MM.1S (cell line): ENCODE results near the gene SYT5.

Experiments used
- DNase-seq: peaks from one replicate; pipeline ENCODE4 v3.0.0-alpha.2; 2015
- H2AFZ ChIP-seq: fragments of 300-600 bp; sonication (generic); 2 replicates; pipeline ENCODE4 v1.6.0; 2016; ENCODE audit warnings: antibody characterized with exemption, low read length
- H3F3A ChIP-seq: fragments of 300-600 bp; sonication (generic); 2 replicates; pipeline ENCODE4 v1.6.1; 2016; ENCODE audit warnings: mild to moderate bottlenecking, antibody characterized with exemption, low read length, moderate library complexity, mixed read lengths; ENCODE audit not compliant: insufficient read depth
- H3K27ac ChIP-seq: fragments of 300-600 bp; sonication (generic); 2 replicates; pipeline ENCODE4 v1.5.1; 2016; ENCODE audit warnings: mild to moderate bottlenecking, low read length
- H3K27me3 ChIP-seq: fragments of 300-600 bp; sonication (generic); replicated peaks from 2 replicates; pipeline ENCODE4 v1.6.0; 2016; ENCODE audit warnings: low read length; ENCODE audit not compliant: insufficient read depth
- H3K36me3 ChIP-seq: fragments of 300-600 bp; sonication (generic); replicated peaks from 2 replicates; pipeline ENCODE4 v1.6.1; 2016; ENCODE audit warnings: mild to moderate bottlenecking, low read length, mixed read lengths; ENCODE audit not compliant: insufficient read depth
- H3K4me1 ChIP-seq: fragments of 300-600 bp; sonication (generic); 2 replicates; pipeline ENCODE4 v1.6.1; 2016; ENCODE audit warnings: low read length, mixed read lengths
- H3K4me2 ChIP-seq: fragments of 300-600 bp; sonication (generic); 2 replicates; pipeline ENCODE4 v1.6.0; 2016; ENCODE audit warnings: low read depth, low read length
- H3K4me3 ChIP-seq: fragments of 300-600 bp; sonication (generic); 2 replicates; pipeline ENCODE4 v1.5.1; 2016; ENCODE audit warnings: low read length, mixed read lengths
- H3K79me2 ChIP-seq: fragments of 300-600 bp; sonication (generic); 2 replicates; pipeline ENCODE4 v1.6.1; 2016; ENCODE audit warnings: mixed run types, low read length, mixed read lengths
- H3K9ac ChIP-seq: fragments of 300-600 bp; sonication (generic); 2 replicates; pipeline ENCODE4 v1.6.1; 2016; ENCODE audit warnings: low read length, mixed read lengths
- H3K9me2 ChIP-seq: fragments of 300-600 bp; sonication (generic); replicated peaks from 2 replicates; pipeline ENCODE4 v1.6.1; 2016; ENCODE audit warnings: mild to moderate bottlenecking, low read length, mixed read lengths; ENCODE audit not compliant: insufficient read depth
- H3K9me3 ChIP-seq: fragments of 300-600 bp; sonication (generic); replicated peaks from 2 replicates; pipeline ENCODE4 v1.6.1; 2016; ENCODE audit warnings: mild to moderate bottlenecking, low read length, mixed read lengths; ENCODE audit not compliant: insufficient read depth
- H4K20me1 ChIP-seq: fragments of 300-600 bp; sonication (generic); 2 replicates; pipeline ENCODE4 v1.6.1; 2016; ENCODE audit warnings: mild to moderate bottlenecking, low read length, moderate library complexity, mixed read lengths; ENCODE audit not compliant: insufficient read depth
- EZH2 ChIP-seq: fragments of 300-600 bp; sonication (generic); optimal IDR thresholded peaks from 2 replicates; pipeline ENCODE3; 2017; ENCODE audit warnings: low read depth, mild to moderate bottlenecking, antibody characterized with exemption, low read length, mixed read lengths
- EZH2phosphoT487 ChIP-seq: fragments of 300-600 bp; sonication (generic); IDR thresholded peaks from 2 replicates; pipeline ENCODE4 v1.6.1; 2018; ENCODE audit warnings: antibody characterized with exemption, low read length
- TF ChIP-seq, protein P1 (sequence below): fragments of 300-600 bp; sonication (generic); IDR thresholded peaks from 2 replicates; pipeline ENCODE4 v1.5.1; 2016; ENCODE audit warnings: antibody characterized with exemption, low read length, mixed read lengths

The SYT5 gene

GRCh38 chr19:55134736-55135135, 45.4 kb downstream of the SYT5 start:
- H3K9me2 ChIP-seq: no peaks in the 10 kb centered on the region
- TF ChIP-seq EZH2 (no peak), EZH2phosphoT487 (no peak)
- TF ChIP-seq, protein P1, sequence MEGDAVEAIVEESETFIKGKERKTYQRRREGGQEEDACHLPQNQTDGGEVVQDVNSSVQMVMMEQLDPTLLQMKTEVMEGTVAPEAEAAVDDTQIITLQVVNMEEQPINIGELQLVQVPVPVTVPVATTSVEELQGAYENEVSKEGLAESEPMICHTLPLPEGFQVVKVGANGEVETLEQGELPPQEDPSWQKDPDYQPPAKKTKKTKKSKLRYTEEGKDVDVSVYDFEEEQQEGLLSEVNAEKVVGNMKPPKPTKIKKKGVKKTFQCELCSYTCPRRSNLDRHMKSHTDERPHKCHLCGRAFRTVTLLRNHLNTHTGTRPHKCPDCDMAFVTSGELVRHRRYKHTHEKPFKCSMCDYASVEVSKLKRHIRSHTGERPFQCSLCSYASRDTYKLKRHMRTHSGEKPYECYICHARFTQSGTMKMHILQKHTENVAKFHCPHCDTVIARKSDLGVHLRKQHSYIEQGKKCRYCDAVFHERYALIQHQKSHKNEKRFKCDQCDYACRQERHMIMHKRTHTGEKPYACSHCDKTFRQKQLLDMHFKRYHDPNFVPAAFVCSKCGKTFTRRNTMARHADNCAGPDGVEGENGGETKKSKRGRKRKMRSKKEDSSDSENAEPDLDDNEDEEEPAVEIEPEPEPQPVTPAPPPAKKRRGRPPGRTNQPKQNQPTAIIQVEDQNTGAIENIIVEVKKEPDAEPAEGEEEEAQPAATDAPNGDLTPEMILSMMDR: no peak
- peaks cover 5% of the 10 kb centered on the region; the same call in 1 of the 2 replicates for H3F3A ChIP-seq
- H3K4me3 ChIP-seq: no peak overlapping the region
- DNase-seq: no peak
- no peak overlapping the region for H3K27ac ChIP-seq
- H3K9ac ChIP-seq: no peak overlapping the region
- H2AFZ ChIP-seq: no peak overlapping the region
- H3K27me3 ChIP-seq: peaks cover 89% of the 10 kb centered on the region
- H3K4me1 ChIP-seq: 0 out of 2 replicates have a peak, but pooled peaks cover 3% of the 10 kb centered on the region
- H3K79me2 ChIP-seq: no peaks in the 10 kb centered on the region
- no peak overlapping the region for H3K4me2 ChIP-seq
- H4K20me1 ChIP-seq: no peaks in the 10 kb centered on the region
- no peaks in the 10 kb centered on the region for H3K9me3 ChIP-seq
- H3K36me3 ChIP-seq: no peaks in the 10 kb centered on the region

- no peaks in the 10 kb centered on the region for H3K9me3 ChIP-seq
- H3K27ac ChIP-seq: no peak overlapping the region
- H3K4me1 ChIP-seq: 0 out of 2 replicates have a peak, but pooled peaks cover 3% of the 10 kb centered on the region
- no peaks in the 10 kb centered on the region for H4K20me1 ChIP-seq
- H2AFZ ChIP-seq: no peak overlapping the region
- no peaks in the 10 kb centered on the region for H3K9me2 ChIP-seq
- no peaks in the 10 kb centered on the region for H3K79me2 ChIP-seq
- TF ChIP-seq EZH2: no peak
- TF ChIP-seq, protein P1: no peak
- TF ChIP-seq EZH2phosphoT487: no peak
- H3F3A ChIP-seq: peaks cover 5% of the 10 kb centered on the region; the same call in 1 of the 2 replicates
- peaks cover 89% of the 10 kb centered on the region for H3K27me3 ChIP-seq
- H3K36me3 ChIP-seq: no peaks in the 10 kb centered on the region
- peak overlapping the region; percentile 12; the same call in 1 of the 2 replicates for H3K4me2 ChIP-seq
- H3K9ac ChIP-seq: no peak overlapping the region
- H3K4me3 ChIP-seq: no peak overlapping the region
- DNase-seq: no peak
Measured at GRCh38 chr19:55133639-55134444, 46.2 kb downstream of the SYT5 start.

- no peaks in the 10 kb centered on the region for H3K9me3 ChIP-seq
- DNase-seq: no peak
- TF ChIP-seq, protein P1: peak; percentile 32
- TF ChIP-seq EZH2phosphoT487: no peak
- no peak for TF ChIP-seq EZH2
Measured at GRCh38 chr19:55132453-55133129, 47.5 kb downstream of the SYT5 start.

More at GRCh38 chr19:55132453-55133129, 47.5 kb downstream of the SYT5 start:
- Histone ChIP-seq H3F3A (peaks cover 5% of the 10 kb centered on the region; the same call in 1 of the 2 replicates), H3K4me2 (no peak overlapping the region), H3K79me2 (no peaks in the 10 kb centered on the region), H2AFZ (no peak overlapping the region), H3K9me2 (no peaks in the 10 kb centered on the region), H4K20me1 (no peaks in the 10 kb centered on the region), H3K36me3 (no peaks in the 10 kb centered on the region), H3K4me1 (0 out of 2 replicates have a peak, but pooled peaks cover 3% of the 10 kb centered on the region), H3K27ac (no peak overlapping the region), H3K9ac (no peak overlapping the region), H3K27me3 (peaks cover 87% of the 10 kb centered on the region), H3K4me3 (no peak overlapping the region)
